Activated T-cell treated with anti-CD3 and anti-CD28 coated beads, Interleukin-2, amount 50 U/mL, for 48 hours (primary cell): ENCODE data around the gene ASPSCR1.
A peak's percentile ranks its signal among the peaks of the same experiment; 100 is the strongest.
"Not testable (repeated sequence)": the region's sequence is repeated elsewhere in the genome, so short reads cannot be mapped to it uniquely, and the experiment has no call there.

Source experiments
- DNase-seq, 2 experiments: peaks; one replicate each; pipeline ENCODE4 v3.0.0-alpha.2; 2020

ASPSCR1 gene

GRCh38 chr17:82029391-82029790 lies 52.0 kb downstream of the ASPSCR1 start:
- no peak for DNase-seq

GRCh38 chr17:82029990-82030469 lies 52.6 kb downstream of the ASPSCR1 start:
- no peak for DNase-seq

- DNase-seq: peak; percentile 91 to 92
These were observed 53.3 kb downstream of the ASPSCR1 start for GRCh38 chr17:82030470-82031302.

- DNase-seq: peak in 1 of 2 experiments; percentile 47
These were observed 54.0 kb downstream of the ASPSCR1 start, which contains the start of gene RAC3 for GRCh38 chr17:82031303-82031884. RAC3 (plus strand) TSS chr17:82031678; CDS start chr17:82031762, 84 bp downstream.

GRCh38 chr17:82031885-82032627 lies 54.6 kb downstream of the ASPSCR1 start:
- DNase-seq: peak; percentile 66 to 73

GRCh38 chr17:82033359-82034085 lies 56.1 kb downstream of the ASPSCR1 start:
- no peak for DNase-seq

GRCh38 chr17:82034371-82035011 lies 57.1 kb downstream of the ASPSCR1 start:
- no peak for DNase-seq

- DNase-seq: no peak
These were observed 58.1 kb downstream of the ASPSCR1 start for GRCh38 chr17:82035488-82035887.

GRCh38 chr17:82035956-82036633 lies 58.7 kb downstream of the ASPSCR1 start:
- no peak for DNase-seq

GRCh38 chr17:82036634-82037091 lies 59.2 kb downstream of the ASPSCR1 start:
- DNase-seq: no peak

- DNase-seq: peak; percentile 97
These were observed 59.9 kb downstream of the ASPSCR1 start, which contains the start of gene DCXR for GRCh38 chr17:82037092-82037888. DCXR (minus strand) TSS chr17:82037697; CDS start chr17:82037682, 15 bp downstream.

- no peak for DNase-seq
These were observed 60.4 kb downstream of the ASPSCR1 start for GRCh38 chr17:82037889-82038195.

GRCh38 chr17:82038796-82039409 lies 61.5 kb downstream of the ASPSCR1 start:
- not testable (repeated sequence) for DNase-seq

- no peak for DNase-seq
These were observed 62.4 kb downstream of the ASPSCR1 start for GRCh38 chr17:82039695-82040299.

GRCh38 chr17:82041144-82041814 lies 63.9 kb downstream of the ASPSCR1 start:
- no peak for DNase-seq

GRCh38 chr17:82042649-82043048 lies 65.2 kb downstream of the ASPSCR1 start:
- DNase-seq: no peak

- DNase-seq: no peak
These were observed 66.1 kb downstream of the ASPSCR1 start for GRCh38 chr17:82043507-82043906.

GRCh38 chr17:82045936-82046484 lies 68.6 kb downstream of the ASPSCR1 start:
- DNase-seq: no peak

- no peak for DNase-seq
These were observed 69.5 kb downstream of the ASPSCR1 start for GRCh38 chr17:82046903-82047302.
